ENCODE measurements around the gene SGPL1. TPM values are rescaled to one million over a fixed set of nuclear protein-coding genes. Genes with fewer than 3 reads are reported as not detected.

SGPL1 gene
- total and polyA plus RNA-seq, 2 of the 8 experiments (the other 6 are each of a cell fraction or from before 2014, with no cell fraction given): 20.5 to 51.6 TPM

DNA sequence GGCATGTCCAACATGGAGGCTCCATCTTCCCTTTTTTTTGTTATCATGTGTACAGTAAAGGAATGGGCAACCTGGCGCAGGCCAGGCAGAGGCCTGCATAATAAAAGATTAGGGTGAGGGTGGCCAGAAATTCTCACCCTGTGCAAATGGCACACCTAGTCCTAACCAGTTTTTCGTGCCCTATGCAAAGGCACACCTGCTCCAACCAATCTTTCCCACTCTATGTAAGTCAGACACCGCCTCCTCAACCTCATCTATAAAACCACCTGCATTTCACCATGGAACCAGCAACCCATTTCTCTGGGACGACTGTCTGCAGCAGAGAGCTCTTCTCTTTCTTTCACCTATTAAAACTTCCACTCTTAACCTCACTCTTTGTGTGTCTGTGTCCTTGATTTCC is 46.6 kb upstream of the SGPL1 start (continued):
- TF ChIP-seq RAD21 (IDR thresholded peaks at IDR 0.05 in 1 of 2, conservative IDR thresholded peaks at IDR 0.05 in 1 of 2; ENCODE audit: low read depth in 2 of 2, low read length in 2 of 2) (no peak), KDM5A (IDR thresholded peaks at IDR 0.05; ENCODE audit: low read length) (no peak), SAP30 (IDR thresholded peaks at IDR 0.05; ENCODE audit: insufficient read depth, insufficient replicate concordance, low read length) (no peak), POLR2AphosphoS5 (IDR thresholded peaks at IDR 0.05; ENCODE audit: low read depth, low read length) (no peak), JUN (IDR thresholded peaks at IDR 0.05; ENCODE audit: low read depth, low read length) (no peak), SP1 (IDR thresholded peaks at IDR 0.05; ENCODE audit: low read depth, low read length) (no peak), EZH2 (IDR thresholded peaks at IDR 0.05; ENCODE audit: low read depth, low read length, severe bottlenecking) (no peak), TAF7 (optimal IDR thresholded peaks at IDR 0.05; ENCODE audit: borderline replicate concordance, low read depth, low read length) (no peak)
